DND-41 (cell line): ENCODE data around the gene WNT1.

Experiments
- ATAC-seq: fragments of 200-7000 bp; cut with Tn5 transposase; 3 replicates; pipeline ENCODE4 v1.9.1; 2021; ENCODE audit warnings: low read depth; ENCODE audit not compliant: insufficient read depth
- DNase-seq: peaks from one replicate; pipeline ENCODE4 v3.0.0-alpha.2; 2020
- H2AFZ ChIP-seq: 2 replicates; pipeline ENCODE4 v1.6.0; 2012; ENCODE audit warnings: low read depth, low read length
- H3K27ac ChIP-seq: 2 replicates; pipeline ENCODE4 v1.5.1; 2012; ENCODE audit warnings: low read length, inconsistent platforms
- H3K27me3 ChIP-seq: fragments of 200-600 bp; sonication (generic); 2 replicates; pipeline ENCODE4 v1.6.0; 2012; ENCODE audit warnings: low read length, mild to moderate bottlenecking, inconsistent platforms; ENCODE audit not compliant: insufficient read depth, poor library complexity
- H3K36me3 ChIP-seq: 2 replicates; pipeline ENCODE4 v1.5.1; 2012; ENCODE audit warnings: low read length, inconsistent platforms; ENCODE audit not compliant: insufficient read depth
- H3K4me1 ChIP-seq: 2 replicates; pipeline ENCODE4 v1.5.1; 2012; ENCODE audit warnings: mild to moderate bottlenecking, low read length; ENCODE audit not compliant: insufficient read depth
- H3K4me2 ChIP-seq: 2 replicates; pipeline ENCODE4 v1.6.0; 2012; ENCODE audit warnings: mild to moderate bottlenecking, moderate library complexity, low read length, inconsistent platforms; ENCODE audit not compliant: insufficient read depth
- H3K4me3 ChIP-seq, 2 experiments: fragments of 200-600 bp in 1 of 2; shearing (Covaris generic) in 1 of 2; 2 replicates each; pipeline ENCODE4 v1.5.1; 2012 to 2016; ENCODE audit warnings: inconsistent platforms in 2 of 2, low read length in 2 of 2, mild to moderate bottlenecking in 2 of 2, low read depth in 1 of 2, moderate library complexity in 1 of 2
- H3K79me2 ChIP-seq: 2 replicates; pipeline ENCODE4 v1.6.0; 2012; ENCODE audit warnings: low read length, inconsistent platforms; ENCODE audit not compliant: insufficient read depth
- H3K9ac ChIP-seq: 2 replicates; pipeline ENCODE4 v1.6.0; 2012; ENCODE audit warnings: low read depth, mild to moderate bottlenecking, inconsistent platforms, low read length, moderate library complexity
- H3K9me3 ChIP-seq: 2 replicates; pipeline ENCODE4 v1.5.1; 2012; ENCODE audit warnings: low read length, moderate library complexity, mild to moderate bottlenecking, inconsistent platforms; ENCODE audit not compliant: insufficient read depth, severe bottlenecking
- H4K20me1 ChIP-seq: 2 replicates; pipeline ENCODE4 v1.6.0; 2012; ENCODE audit warnings: low read length; ENCODE audit not compliant: insufficient read depth
- CTCF ChIP-seq: IDR thresholded peaks from 2 replicates; pipeline ENCODE4 v1.5.1; 2012; ENCODE audit warnings: borderline replicate concordance, low read length, moderate library complexity, mild to moderate bottlenecking; ENCODE audit not compliant: poor library complexity, severe bottlenecking; ENCODE audit errors: extremely low read depth
- EZH2 ChIP-seq: IDR thresholded peaks from 3 replicates; pipeline ENCODE4 v1.6.1; 2012; ENCODE audit warnings: borderline replicate concordance, low read depth, mild to moderate bottlenecking, moderate library complexity, low read length, inconsistent platforms; ENCODE audit not compliant: severe bottlenecking

The WNT1 gene

GRCh38 chr12:48990552-48990951 lies 12.4 kb downstream of the WNT1 start:
- Histone ChIP-seq H3K27me3 (peaks cover 14% of the 10 kb centered on the region), H3K27ac (no peak overlapping the region), H3K36me3 (no peaks in the 10 kb centered on the region), H3K9me3 (no peaks in the 10 kb centered on the region), H3K4me3 (no peak overlapping the region), H2AFZ (no peak overlapping the region), H3K79me2 (no peaks in the 10 kb centered on the region), H3K4me2 (no peak overlapping the region), H3K4me1 (peaks cover 6% of the 10 kb centered on the region; the same call in 1 of the 2 replicates), H3K9ac (no peak overlapping the region), H4K20me1 (peaks cover 4% of the 10 kb centered on the region; the same call in 1 of the 2 replicates)
- DNase-seq = no peak
- ATAC-seq = no peak
- no peak for TF ChIP-seq EZH2
- TF ChIP-seq CTCF = no peak

- Histone ChIP-seq H2AFZ (no peak overlapping the region), H3K36me3 (no peaks in the 10 kb centered on the region), H3K4me1 (peaks cover 7% of the 10 kb centered on the region; the same call in 1 of the 2 replicates), H3K4me3 (no peak overlapping the region), H3K79me2 (no peaks in the 10 kb centered on the region), H4K20me1 (peaks cover 7% of the 10 kb centered on the region), H3K27ac (no peak overlapping the region), H3K27me3 (peaks cover 23% of the 10 kb centered on the region), H3K9ac (no peak overlapping the region), H3K4me2 (no peak overlapping the region), H3K9me3 (no peaks in the 10 kb centered on the region)
- ATAC-seq (no peak), DNase-seq (no peak)
- TF ChIP-seq CTCF = no peak
- TF ChIP-seq EZH2 = no peak
These were observed 13.3 kb downstream of the WNT1 start for GRCh38 chr12:48991247-48992050.

- peaks cover 23% of the 10 kb centered on the region for H3K4me1 ChIP-seq
- H3K9ac ChIP-seq = no peak overlapping the region
- H3K4me3 ChIP-seq = no peak overlapping the region
- TF ChIP-seq CTCF = no peak
- no peak for TF ChIP-seq EZH2
- ATAC-seq = no peak
- no peak for DNase-seq
- peaks cover 38% of the 10 kb centered on the region for H3K27me3 ChIP-seq
- no peaks in the 10 kb centered on the region for H3K36me3 ChIP-seq
- H3K4me2 ChIP-seq = no peak overlapping the region
- no peaks in the 10 kb centered on the region for H3K9me3 ChIP-seq
- peaks cover 7% of the 10 kb centered on the region for H4K20me1 ChIP-seq
- H2AFZ ChIP-seq = no peak overlapping the region
- H3K27ac ChIP-seq = no peak overlapping the region
- H3K79me2 ChIP-seq = no peaks in the 10 kb centered on the region
These were observed 15.7 kb downstream of the WNT1 start for GRCh38 chr12:48993787-48994186.
